Mesenchymal stem cell (in vitro differentiated cells and primary cell): Measurements from ENCODE around the gene AACS.

Experiments
- DNase-seq: peaks from one replicate; pipeline ENCODE4 v3.0.0-alpha.2; 2013
- H2AFZ ChIP-seq: one replicate; pipeline ENCODE4 v1.6.1; 2013; ENCODE audit warnings: low read depth, mild to moderate bottlenecking, control low read depth, inconsistent platforms, low read length, moderate library complexity
- H2AK5ac ChIP-seq: 2 replicates; pipeline ENCODE4 v1.6.1; 2013; ENCODE audit warnings: low read length, moderate library complexity, mild to moderate bottlenecking, inconsistent platforms; ENCODE audit not compliant: severe bottlenecking
- H2BK120ac ChIP-seq: one replicate; pipeline ENCODE4 v1.6.1; 2013; ENCODE audit warnings: low read depth, mild to moderate bottlenecking, inconsistent platforms, low read length, moderate library complexity
- H2BK12ac ChIP-seq, 2 experiments: one replicate each; pipeline ENCODE4 v1.6.1; 2013; ENCODE audit warnings: inconsistent platforms in 2 of 2, low read length in 2 of 2, mild to moderate bottlenecking in 2 of 2, moderate library complexity in 2 of 2, control low read depth in 1 of 2
- H2BK15ac ChIP-seq: one replicate; pipeline ENCODE4 v1.6.1; 2013; ENCODE audit warnings: mild to moderate bottlenecking, low read depth, inconsistent platforms; ENCODE audit not compliant: poor library complexity, severe bottlenecking
- H2BK5ac ChIP-seq: 2 replicates; pipeline ENCODE4 v1.6.1; 2013; ENCODE audit warnings: low read depth, mild to moderate bottlenecking, low read length, control low read depth, inconsistent platforms; ENCODE audit not compliant: poor library complexity, severe bottlenecking
- H3K14ac ChIP-seq, 2 experiments: one replicate each; pipeline ENCODE4 v1.6.1; 2013; ENCODE audit warnings: inconsistent platforms in 2 of 2, low read length in 2 of 2, control low read depth in 1 of 2, mild to moderate bottlenecking in 1 of 2, moderate library complexity in 1 of 2
- H3K18ac ChIP-seq, 2 experiments: one replicate each; pipeline ENCODE4 v1.6.1; 2013; ENCODE audit warnings: inconsistent platforms in 2 of 2, low read length in 2 of 2, control low read depth in 1 of 2, low read depth in 1 of 2, mild to moderate bottlenecking in 1 of 2
- H3K23ac ChIP-seq, 2 experiments: one replicate each; pipeline ENCODE4 v1.6.1; 2013; ENCODE audit warnings: inconsistent platforms in 2 of 2, low read length in 2 of 2, mild to moderate bottlenecking in 2 of 2, moderate library complexity in 2 of 2, control low read depth in 1 of 2
- H3K27ac ChIP-seq: 2 replicates; pipeline ENCODE4 v1.5.1; 2013; ENCODE audit warnings: mild to moderate bottlenecking, moderate library complexity, low read length, control low read depth, inconsistent platforms; ENCODE audit not compliant: poor library complexity, severe bottlenecking
- H3K27me3 ChIP-seq, 2 experiments: 2 replicates each; pipeline versions ENCODE4 v1.6.1 to v1.7.0; 2013; ENCODE audit warnings: low read length in 2 of 2, mild to moderate bottlenecking in 2 of 2, moderate library complexity in 2 of 2, control low read depth in 1 of 2, inconsistent platforms in 1 of 2; ENCODE audit not compliant: control insufficient read depth in 1 of 2, insufficient read depth in 1 of 2
- H3K36me3 ChIP-seq, 2 experiments: 2 replicates each; pipeline versions ENCODE4 v1.6.1 to v1.7.0; 2013; ENCODE audit warnings: low read length in 2 of 2, control low read depth in 1 of 2, inconsistent platforms in 1 of 2, low read depth in 1 of 2, mild to moderate bottlenecking in 1 of 2; ENCODE audit not compliant: insufficient read depth in 2 of 2, control insufficient read depth in 1 of 2
- H3K4ac ChIP-seq, 2 experiments: one replicate each; pipeline ENCODE4 v1.6.1; 2013; ENCODE audit warnings: inconsistent platforms in 2 of 2, low read length in 2 of 2, mild to moderate bottlenecking in 2 of 2, moderate library complexity in 2 of 2, control low read depth in 1 of 2, low read depth in 1 of 2
- H3K4me1 ChIP-seq: 2 replicates; pipeline ENCODE4 v1.6.1; 2013; ENCODE audit warnings: low read depth, low read length, control low read depth; ENCODE audit not compliant: control insufficient read depth, insufficient read depth
- H3K4me2 ChIP-seq: 2 replicates; pipeline ENCODE4 v1.6.1; 2013; ENCODE audit warnings: low read length, mild to moderate bottlenecking, inconsistent platforms; ENCODE audit not compliant: poor library complexity, severe bottlenecking
- H3K4me3 ChIP-seq, 2 experiments: 2 replicates each; pipeline versions ENCODE4 v1.5.1 to v1.7.0; 2013; ENCODE audit warnings: low read length in 2 of 2, mild to moderate bottlenecking in 2 of 2, control low read depth in 1 of 2, low read depth in 1 of 2; ENCODE audit not compliant: insufficient read depth in 1 of 2
- H3K79me1 ChIP-seq: replicated peaks from 2 replicates; pipeline ENCODE4 v1.6.1; 2013; ENCODE audit warnings: mild to moderate bottlenecking, control low read depth, low read length, inconsistent platforms; ENCODE audit not compliant: poor library complexity, severe bottlenecking
- H3K9ac ChIP-seq: 2 replicates; pipeline ENCODE4 v1.7.0; 2013; ENCODE audit warnings: mild to moderate bottlenecking, low read length, moderate library complexity
- H3K9me3 ChIP-seq: 2 replicates; pipeline ENCODE4 v1.7.0; 2013; ENCODE audit warnings: mild to moderate bottlenecking, low read length; ENCODE audit not compliant: control insufficient read depth
- H4K8ac ChIP-seq: one replicate; pipeline ENCODE4 v1.6.1; 2013; ENCODE audit warnings: inconsistent platforms, mild to moderate bottlenecking, low read length, moderate library complexity
- H4K91ac ChIP-seq: one replicate; pipeline ENCODE4 v1.6.1; 2013; ENCODE audit warnings: mild to moderate bottlenecking, low read length, inconsistent platforms
- WGBS: methylation state at CpG from one replicate; pipeline ENCODE4 v1.1.7; 2013; ENCODE audit warnings: mixed read lengths; 5-methylcytosine and 5-hydroxymethylcytosine counted together

The AACS gene

DNA sequence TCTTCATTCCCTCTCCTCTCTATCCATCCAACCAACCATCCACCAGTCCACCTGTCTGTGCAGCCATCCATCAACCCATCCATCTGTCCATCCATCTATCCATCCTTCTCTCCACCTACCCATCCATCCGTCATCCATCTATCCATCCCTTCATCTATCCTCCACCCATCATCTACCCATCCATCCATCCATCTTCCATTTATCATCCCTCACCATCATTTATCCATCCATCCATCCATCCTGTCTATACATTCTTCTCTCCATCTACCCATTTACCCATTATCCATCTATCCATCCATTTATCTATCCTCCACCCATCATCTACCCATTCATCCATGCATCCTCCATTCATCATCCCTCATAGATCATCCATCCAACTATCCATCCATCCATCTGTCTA lies 24.4 kb downstream of the AACS start:
- Histone ChIP-seq H2AK5ac (no peak overlapping the region), H2BK12ac (no peak overlapping the region), H2BK15ac (no peak overlapping the region), H3K23ac (no peak overlapping the region), H3K14ac (no peak overlapping the region), H4K91ac (no peak overlapping the region), H3K9me3 (no peaks in the 10 kb centered on the region), H3K4me2 (no peak overlapping the region), H3K4ac (no peak overlapping the region), H3K79me1 (peaks cover 12% of the 10 kb centered on the region), H2AFZ (no peak overlapping the region), H3K36me3 (peaks cover 57 to 82% of the 10 kb centered on the region in 2 experiments), H2BK120ac (no peak overlapping the region), H4K8ac (no peak overlapping the region), H3K4me3 (no peak overlapping the region), H3K4me1 (peaks cover 37% of the 10 kb centered on the region), H3K27ac (no peak overlapping the region), H2BK5ac (no peak overlapping the region), H3K27me3 (no peaks in the 10 kb centered on the region), H3K18ac (no peak overlapping the region), H3K9ac (no peak overlapping the region)
- no peak for DNase-seq
- 95% methylated on average over 1 of the region's 1 CpG for WGBS

GRCh38 chr12:125090437-125090836 lies 25.2 kb downstream of the AACS start:
- no peak overlapping the region for H4K91ac ChIP-seq
- no peak overlapping the region for H2BK120ac ChIP-seq
- WGBS, result 97% methylated on average over 3 of the region's 3 CpGs
- H2BK12ac ChIP-seq, result no peak overlapping the region
- peaks cover 60 to 74% of the 10 kb centered on the region in 2 experiments for H3K36me3 ChIP-seq
- H3K14ac ChIP-seq, result no peak overlapping the region
- no peak overlapping the region for H2BK5ac ChIP-seq
- no peak overlapping the region for H3K23ac ChIP-seq
- H3K27me3 ChIP-seq, result no peaks in the 10 kb centered on the region
- H3K9me3 ChIP-seq, result no peaks in the 10 kb centered on the region
- H3K18ac ChIP-seq, result no peak overlapping the region
- H2BK15ac ChIP-seq, result no peak overlapping the region
- no peak overlapping the region for H2AFZ ChIP-seq
- no peak overlapping the region for H3K27ac ChIP-seq
- H3K79me1 ChIP-seq, result peaks cover 19% of the 10 kb centered on the region
- H2AK5ac ChIP-seq, result no peak overlapping the region
- no peak for DNase-seq
- H4K8ac ChIP-seq, result no peak overlapping the region
- no peak overlapping the region for H3K9ac ChIP-seq
- H3K4ac ChIP-seq, result no peak overlapping the region
- H3K4me1 ChIP-seq, result peaks cover 37% of the 10 kb centered on the region
- H3K4me2 ChIP-seq, result no peak overlapping the region
- no peak overlapping the region for H3K4me3 ChIP-seq

- no peak overlapping the region for H4K91ac ChIP-seq
- no peak overlapping the region for H2BK15ac ChIP-seq
- no peak overlapping the region for H2BK12ac ChIP-seq
- no peak overlapping the region for H3K4ac ChIP-seq
- H2BK120ac ChIP-seq, result no peak overlapping the region
- no peak overlapping the region for H3K18ac ChIP-seq
- no peak overlapping the region for H3K4me2 ChIP-seq
- H3K14ac ChIP-seq, result no peak overlapping the region
- peaks cover 27% of the 10 kb centered on the region for H3K79me1 ChIP-seq
- 96% methylated on average over 18 of the region's 18 CpGs for WGBS
- peaks cover 37% of the 10 kb centered on the region for H3K4me1 ChIP-seq
- no peak for DNase-seq
- H2BK5ac ChIP-seq, result no peak overlapping the region
- no peak overlapping the region for H3K23ac ChIP-seq
- H4K8ac ChIP-seq, result no peak overlapping the region
- H2AK5ac ChIP-seq, result peak overlapping the region; percentile 24
- H2AFZ ChIP-seq, result no peak overlapping the region
- no peaks in the 10 kb centered on the region for H3K27me3 ChIP-seq
- no peak overlapping the region for H3K27ac ChIP-seq
- H3K4me3 ChIP-seq, result no peak overlapping the region
- H3K9ac ChIP-seq, result no peak overlapping the region
- H3K36me3 ChIP-seq, result peaks cover 65 to 67% of the 10 kb centered on the region in 2 experiments
- no peaks in the 10 kb centered on the region for H3K9me3 ChIP-seq
Measured at GRCh38 chr12:125091401-125091800, 26.2 kb downstream of the AACS start.

- H3K79me1 ChIP-seq, result peaks cover 32% of the 10 kb centered on the region
- no peak for DNase-seq
- peak overlapping the region; percentile 88 for H2BK5ac ChIP-seq
- peak overlapping the region; percentile 56 for H3K4me2 ChIP-seq
- no peak overlapping the region for H2AFZ ChIP-seq
- no peak overlapping the region for H2BK15ac ChIP-seq
- H2BK12ac ChIP-seq, result no peak overlapping the region
- peaks cover 37% of the 10 kb centered on the region for H3K4me1 ChIP-seq
- H4K91ac ChIP-seq, result no peak overlapping the region
- peak overlapping the region; percentile 90 for H2AK5ac ChIP-seq
- H3K14ac ChIP-seq, result no peak overlapping the region
- 90% methylated on average over 17 of the region's 17 CpGs for WGBS
- no peak overlapping the region for H4K8ac ChIP-seq
- H3K4ac ChIP-seq, result peak overlapping the region in 1 of 2 experiments; percentile 59
- H3K9ac ChIP-seq, result peak overlapping the region; percentile 42
- no peak overlapping the region for H3K4me3 ChIP-seq
- peak overlapping the region; percentile 86 for H3K27ac ChIP-seq
- no peak overlapping the region for H3K18ac ChIP-seq
- H3K36me3 ChIP-seq, result peaks cover 56 to 62% of the 10 kb centered on the region in 2 experiments
- H3K9me3 ChIP-seq, result no peaks in the 10 kb centered on the region
- H3K27me3 ChIP-seq, result no peaks in the 10 kb centered on the region
- H2BK120ac ChIP-seq, result no peak overlapping the region
- no peak overlapping the region for H3K23ac ChIP-seq
Measured at GRCh38 chr12:125092108-125092871, 27.1 kb downstream of the AACS start.
